GM19351 (cell line): ENCODE results near the gene RNASET2.

ENCODE experiments used
- ATAC-seq: cut with Tn5 transposase; IDR thresholded peaks from one replicate; pipeline ENCODE4 v1.9.1; 2021; ENCODE audit warnings: mild to moderate bottlenecking, moderate library complexity; ENCODE audit not compliant: unreplicated experiment

The RNASET2 gene, protein sequence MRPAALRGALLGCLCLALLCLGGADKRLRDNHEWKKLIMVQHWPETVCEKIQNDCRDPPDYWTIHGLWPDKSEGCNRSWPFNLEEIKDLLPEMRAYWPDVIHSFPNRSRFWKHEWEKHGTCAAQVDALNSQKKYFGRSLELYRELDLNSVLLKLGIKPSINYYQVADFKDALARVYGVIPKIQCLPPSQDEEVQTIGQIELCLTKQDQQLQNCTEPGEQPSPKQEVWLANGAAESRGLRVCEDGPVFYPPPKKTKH

GRCh38 chr6:166956444-166957086 lies at the start of gene RNASET2:
TSS of gene RNASET2 (minus strand) at chr6:166956550. CDS start at chr6:166956182, 368 bp downstream.
- ATAC-seq = peak; percentile 61

DNA sequence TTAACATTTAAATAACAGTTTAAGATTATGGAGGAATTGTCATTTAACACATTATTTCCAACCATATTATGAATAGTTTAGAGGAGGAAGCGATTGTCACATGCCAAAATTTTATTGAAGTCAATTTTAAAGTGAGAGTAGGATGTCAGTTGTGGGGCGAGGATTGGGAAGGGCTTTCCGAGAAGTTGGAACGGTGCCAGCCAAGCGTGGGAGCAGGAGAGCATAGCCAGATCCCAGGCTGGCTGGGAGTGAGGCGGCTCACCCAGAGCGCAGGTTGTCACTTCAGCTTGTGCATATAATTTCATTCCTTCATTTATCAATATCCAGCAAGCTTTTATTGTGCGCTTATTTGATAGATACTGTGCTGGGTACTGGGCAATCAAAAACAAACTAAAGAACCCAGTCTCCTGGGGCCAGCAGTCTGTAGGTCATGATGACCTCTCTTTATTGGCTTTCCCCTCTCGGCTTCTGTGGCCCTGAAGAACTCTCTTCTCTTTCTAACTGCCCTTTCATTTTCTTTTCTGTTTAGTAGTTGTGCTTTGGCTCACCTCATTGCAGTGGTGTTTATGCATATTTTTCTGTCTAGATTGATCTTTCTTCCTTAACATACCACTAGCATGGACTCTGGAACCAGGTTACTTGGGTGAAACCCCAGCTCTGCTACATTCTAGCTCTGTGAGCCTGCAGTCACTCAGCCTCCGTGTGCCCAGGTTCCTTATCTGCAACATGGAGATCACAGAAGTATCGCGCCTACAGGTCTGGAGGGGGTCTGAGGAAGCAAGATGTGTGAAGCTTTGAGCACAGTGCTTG lies 49.2 kb upstream of the RNASET2 start:
- ATAC-seq = no peak

GRCh38 chr6:167000759-167001158 lies 44.4 kb upstream of the RNASET2 start:
- ATAC-seq = no peak

DNA sequence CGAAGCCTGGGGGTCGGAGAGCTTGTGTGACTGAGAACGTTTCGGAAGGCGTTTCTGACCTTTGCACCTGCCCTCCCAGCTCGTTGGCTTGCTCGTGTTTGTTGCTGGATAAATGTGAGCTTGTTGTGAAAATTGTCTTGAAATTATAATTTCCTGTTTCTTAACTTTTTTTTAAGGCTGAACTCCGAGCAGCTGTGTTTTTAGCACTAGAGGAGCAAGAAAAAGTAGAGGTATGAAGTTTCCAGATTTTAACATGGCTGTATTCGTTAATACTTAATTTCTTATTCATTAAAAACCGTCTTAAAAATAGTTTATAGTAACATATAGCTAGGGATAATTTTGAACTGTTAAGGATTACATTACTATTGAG lies 43.5 kb upstream of the RNASET2 start:
- no peak for ATAC-seq

- peak; percentile 85 for ATAC-seq
Observed at GRCh38 chr6:166999145-166999883, 43.0 kb upstream of the RNASET2 start, which contains the start of gene CEP43. TSS of gene CEP43 (plus strand) at chr6:166999397. CDS start at chr6:166999413, 16 bp downstream.

DNA sequence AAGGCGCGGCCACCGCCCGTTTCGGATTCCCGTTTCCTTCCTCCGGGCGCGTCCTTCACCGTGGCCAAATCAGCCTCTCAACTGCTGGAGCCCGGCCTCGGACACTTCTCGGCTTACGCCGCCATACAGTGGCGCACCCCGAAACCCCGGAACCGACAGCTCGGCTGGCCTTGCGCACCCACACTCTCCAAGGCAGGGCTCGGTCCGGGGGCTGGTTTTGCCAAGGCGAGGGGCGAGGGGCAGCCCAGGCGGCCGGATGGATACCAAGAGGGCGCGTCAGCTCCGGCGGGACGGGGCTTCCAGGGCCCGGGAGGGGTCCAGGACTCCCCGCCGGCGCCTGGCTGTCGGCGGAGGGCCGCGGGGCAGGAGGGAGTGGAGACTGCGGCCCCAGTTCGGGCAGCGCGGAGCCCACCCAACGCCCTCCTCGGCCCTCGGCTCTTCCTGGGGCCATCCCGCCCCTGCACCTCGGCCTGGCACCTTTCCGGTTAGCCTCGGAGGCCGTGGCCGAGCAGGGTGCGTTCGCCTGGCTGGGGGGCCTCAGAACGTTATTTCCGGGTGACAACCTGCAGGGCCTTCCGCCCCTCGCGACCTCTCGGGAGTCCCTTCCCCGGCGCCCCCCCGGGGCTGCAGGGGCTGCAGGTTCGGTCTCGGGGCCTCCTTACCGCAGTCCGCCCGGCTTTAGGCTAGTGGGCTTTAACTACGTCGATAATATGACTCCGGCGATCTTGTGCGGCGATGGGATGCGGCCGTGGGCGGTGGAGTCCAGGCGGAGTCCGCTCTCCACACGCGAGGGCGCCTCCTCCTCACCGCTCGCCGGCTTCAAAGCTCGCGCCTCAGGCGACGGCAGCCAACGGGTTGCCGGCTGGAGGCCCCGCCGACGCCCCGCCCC lies 42.1 kb upstream of the RNASET2 start:
- peak; percentile 10 for ATAC-seq

DNA sequence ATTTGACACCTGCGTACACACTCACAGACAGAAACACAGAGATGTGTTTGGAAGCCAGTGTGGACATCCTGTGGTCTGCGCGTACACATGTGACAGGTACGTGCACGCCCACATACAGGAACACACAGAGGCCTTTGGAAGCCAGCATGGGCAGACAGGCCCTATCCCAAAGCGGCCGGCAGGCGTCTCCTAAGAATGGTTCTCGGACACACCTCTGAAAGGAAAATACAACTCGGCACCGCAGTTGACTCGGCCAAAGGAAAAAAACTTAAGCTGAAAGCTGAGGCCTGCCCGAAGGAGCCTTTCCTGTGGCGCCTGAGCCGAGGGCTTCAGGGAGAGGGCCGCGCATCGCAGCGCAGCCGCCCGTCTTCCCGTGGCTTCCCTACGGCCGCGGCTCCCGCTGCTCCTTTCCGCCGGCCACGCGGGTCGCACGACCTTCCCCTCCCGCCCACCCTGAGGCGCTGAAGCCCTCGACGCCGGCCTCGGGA lies 41.5 kb upstream of the RNASET2 start:
- ATAC-seq = peak; percentile 33

- no peak for ATAC-seq
Observed at GRCh38 chr6:166997348-166997747, 41.0 kb upstream of the RNASET2 start.

GRCh38 chr6:166996406-166996805 lies 40.1 kb upstream of the RNASET2 start:
- no peak for ATAC-seq

GRCh38 chr6:166989427-166990032 lies 33.2 kb upstream of the RNASET2 start:
- ATAC-seq = peak; percentile 77

DNA sequence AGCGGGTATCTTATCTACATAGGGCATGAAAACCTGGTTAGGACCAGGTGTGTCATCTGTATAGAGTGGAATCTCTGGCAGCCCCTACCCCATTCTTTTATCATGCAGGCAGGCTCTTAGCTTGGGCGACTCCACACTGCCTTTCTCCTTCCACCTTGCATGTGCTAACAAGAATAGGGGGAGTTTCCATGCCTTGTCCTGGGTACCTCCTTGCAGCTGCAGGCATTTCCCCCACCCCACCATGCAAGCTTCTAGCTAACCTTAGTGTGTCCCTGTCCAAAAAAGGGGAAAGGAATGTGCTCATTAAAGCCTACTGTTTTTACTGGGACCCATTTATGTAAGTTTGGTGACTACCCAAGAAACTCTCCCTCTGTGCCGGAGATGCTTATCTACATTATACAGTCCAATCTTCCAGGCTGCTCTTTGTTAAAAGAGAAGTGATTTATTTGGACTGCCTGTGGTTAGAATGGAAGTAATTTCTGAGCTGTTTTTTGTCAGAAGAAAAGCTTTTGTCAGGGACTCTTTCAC lies 32.4 kb upstream of the RNASET2 start:
- ATAC-seq = no peak

DNA sequence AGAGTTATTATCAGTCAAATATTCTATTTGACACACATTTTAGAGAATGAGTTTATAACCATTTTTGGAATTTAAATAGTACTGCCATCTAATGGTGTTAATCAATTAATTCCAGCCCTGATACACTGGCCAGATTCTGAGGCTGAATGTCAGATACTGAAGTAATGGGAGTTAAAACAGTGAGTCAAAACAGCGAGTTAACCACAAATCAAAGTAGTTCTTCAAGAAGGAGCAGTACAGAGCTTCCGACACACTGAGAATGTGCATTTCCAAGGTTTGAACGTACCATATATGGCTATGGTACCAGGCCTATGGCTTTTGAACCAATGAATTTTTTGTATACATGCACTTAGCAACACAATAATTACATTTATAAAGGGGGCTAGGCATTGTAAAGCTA lies 31.6 kb upstream of the RNASET2 start:
- no peak for ATAC-seq

GRCh38 chr6:166987448-166987847 lies 31.1 kb upstream of the RNASET2 start:
- ATAC-seq = no peak

DNA sequence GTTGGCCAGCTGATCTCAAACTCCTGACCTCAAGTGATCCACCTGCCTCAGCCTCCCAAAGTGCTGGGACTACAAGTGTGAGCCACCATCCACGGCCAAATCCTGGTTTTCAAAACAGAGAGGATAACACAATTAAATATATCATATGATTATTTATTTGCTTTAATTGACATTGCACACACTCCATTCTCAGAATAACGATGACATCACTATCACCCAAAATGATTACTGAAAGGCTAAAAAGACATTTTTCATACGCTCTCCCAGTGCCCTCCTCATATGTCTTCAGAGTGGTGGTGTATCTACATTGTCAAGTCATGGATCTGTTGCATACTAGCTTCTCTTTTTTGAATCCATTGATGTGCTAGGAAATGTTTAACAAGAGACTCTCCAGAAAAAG lies 24.4 kb upstream of the RNASET2 start:
- ATAC-seq = no peak

DNA sequence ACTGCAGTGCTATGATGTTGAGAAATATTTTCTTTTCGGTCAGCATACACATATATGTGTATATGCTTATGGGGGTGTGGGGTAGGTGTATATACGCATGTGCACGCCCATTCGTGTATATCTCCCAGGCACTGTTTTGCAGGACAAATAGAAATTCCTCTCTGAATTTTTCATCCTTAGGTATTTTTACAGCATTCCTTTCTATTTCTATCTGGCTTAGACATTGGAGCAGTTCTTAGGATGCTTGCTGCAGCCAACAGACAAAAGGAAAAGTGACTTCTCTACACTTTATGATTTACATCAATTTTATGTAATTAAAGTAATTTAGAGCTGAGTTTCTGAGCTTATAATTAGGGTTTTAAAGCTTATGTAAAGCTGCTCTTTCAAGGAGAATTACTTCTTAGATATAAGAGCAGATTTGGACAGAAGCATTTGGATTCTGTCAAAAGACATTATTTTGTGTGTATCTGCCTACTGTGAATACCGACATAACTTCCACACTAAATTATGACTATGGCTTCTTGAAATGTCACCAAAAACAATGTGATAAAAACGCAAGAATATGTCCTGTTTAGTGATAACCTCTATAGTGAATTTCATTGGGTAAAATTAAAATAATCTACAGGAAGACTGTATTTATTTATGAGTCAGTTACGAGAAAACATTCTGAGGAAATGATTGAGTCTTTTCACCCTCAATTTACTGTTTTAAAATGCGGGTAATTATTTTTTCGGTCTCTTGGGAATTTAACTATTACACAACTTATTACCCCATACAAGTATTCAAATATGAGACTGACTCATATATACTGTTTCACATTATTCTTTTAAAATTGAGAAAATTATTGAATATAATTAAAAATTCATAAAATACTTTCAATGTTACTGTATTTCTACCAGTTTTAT lies 21.5 kb upstream of the RNASET2 start:
- no peak for ATAC-seq

- no peak for ATAC-seq
Observed at GRCh38 chr6:166976636-166977035, 20.3 kb upstream of the RNASET2 start.

DNA sequence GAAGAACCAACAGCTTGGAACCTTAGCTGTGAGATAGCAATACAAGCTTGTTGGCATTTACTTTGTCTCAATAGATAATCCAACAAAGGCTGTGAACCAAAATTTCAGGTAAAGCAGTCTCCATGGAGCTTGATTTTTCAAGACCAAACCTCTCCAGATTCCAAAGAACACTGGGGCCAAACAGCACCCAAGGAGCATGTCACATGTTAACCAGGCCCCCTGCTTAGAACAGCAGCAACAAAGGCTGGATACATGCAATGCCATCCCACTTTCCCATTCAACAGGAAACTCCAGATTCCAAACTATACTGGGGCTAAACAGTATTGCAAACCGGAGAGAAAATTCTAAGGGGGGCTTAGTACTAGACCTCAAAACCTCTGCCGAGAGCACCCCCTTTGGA lies 15.8 kb upstream of the RNASET2 start:
- ATAC-seq = no peak

DNA sequence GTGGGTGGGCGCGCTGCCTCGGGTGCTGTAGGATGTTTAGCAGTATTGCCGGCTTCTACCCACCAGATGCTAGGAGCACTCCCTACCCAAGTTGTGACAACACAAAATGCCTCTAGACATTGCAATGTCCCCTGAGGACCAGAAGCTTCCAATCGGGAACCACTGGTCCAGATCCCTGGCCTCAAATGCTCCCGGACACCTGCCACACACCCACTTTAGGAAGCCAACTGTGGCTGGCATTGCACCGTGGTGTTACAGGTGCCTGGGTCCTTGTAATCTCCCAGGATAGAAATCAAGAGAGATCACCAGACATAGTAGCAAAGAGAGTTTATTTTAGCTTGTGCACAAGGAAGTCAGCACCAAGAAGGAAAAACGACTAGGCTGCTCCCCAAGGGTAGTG lies 14.9 kb upstream of the RNASET2 start:
- ATAC-seq = no peak
